ENCODE measurements around the gene IL26. TPM values are rescaled to one million over a fixed set of nuclear protein-coding genes. Genes with fewer than 3 reads are reported as not detected.
A peak's percentile ranks its signal among the peaks of the same experiment; 100 is the strongest.

Gene IL26
- total RNA-seq, 2 donors from 2014 or later = not detected

DNA sequence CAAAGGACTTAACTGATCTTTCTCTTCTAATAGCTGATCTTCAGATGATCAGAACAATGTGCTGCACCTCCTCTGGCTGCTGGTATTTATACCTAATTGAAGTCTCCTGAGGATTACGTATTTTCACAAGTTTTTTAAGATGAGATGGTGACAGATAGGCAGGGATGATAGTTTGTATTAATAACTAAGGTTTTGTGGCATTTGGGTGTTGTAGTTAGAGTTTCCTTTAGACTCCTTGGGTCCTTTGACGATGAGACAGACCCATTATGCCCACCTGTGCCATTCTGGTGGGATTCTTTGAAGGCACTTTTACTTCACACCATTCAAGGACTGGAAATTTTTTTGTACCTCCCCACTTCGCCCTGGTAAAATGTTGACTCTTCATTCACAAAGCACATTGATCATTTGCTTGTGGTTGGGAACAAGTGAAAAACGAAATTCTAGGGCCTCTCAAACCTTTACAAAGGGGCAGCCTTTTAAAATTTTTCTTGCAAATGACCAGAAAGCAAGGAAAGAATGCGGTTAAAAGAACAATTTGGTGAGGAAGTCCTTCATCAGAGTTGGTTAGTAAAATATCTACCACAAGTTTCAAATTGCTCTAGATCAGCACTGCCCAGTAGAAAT is 65.8 kb downstream of the IL26 start, which contains the start of gene IFNG:
TSS of gene IFNG (minus strand) at position 60 of the 624 bp plus-strand sequence. CDS start 125 bp downstream, outside the sequence.
- H3K4me1 ChIP-seq = no peaks in the 10 kb centered on the region
- H3K36me3 ChIP-seq (replicated peaks in 1 of 2; ENCODE audit: insufficient read depth in 1 of 2, low read depth in 2 of 2) = no peaks in the 10 kb centered on the region
- TF ChIP-seq, protein P1, sequence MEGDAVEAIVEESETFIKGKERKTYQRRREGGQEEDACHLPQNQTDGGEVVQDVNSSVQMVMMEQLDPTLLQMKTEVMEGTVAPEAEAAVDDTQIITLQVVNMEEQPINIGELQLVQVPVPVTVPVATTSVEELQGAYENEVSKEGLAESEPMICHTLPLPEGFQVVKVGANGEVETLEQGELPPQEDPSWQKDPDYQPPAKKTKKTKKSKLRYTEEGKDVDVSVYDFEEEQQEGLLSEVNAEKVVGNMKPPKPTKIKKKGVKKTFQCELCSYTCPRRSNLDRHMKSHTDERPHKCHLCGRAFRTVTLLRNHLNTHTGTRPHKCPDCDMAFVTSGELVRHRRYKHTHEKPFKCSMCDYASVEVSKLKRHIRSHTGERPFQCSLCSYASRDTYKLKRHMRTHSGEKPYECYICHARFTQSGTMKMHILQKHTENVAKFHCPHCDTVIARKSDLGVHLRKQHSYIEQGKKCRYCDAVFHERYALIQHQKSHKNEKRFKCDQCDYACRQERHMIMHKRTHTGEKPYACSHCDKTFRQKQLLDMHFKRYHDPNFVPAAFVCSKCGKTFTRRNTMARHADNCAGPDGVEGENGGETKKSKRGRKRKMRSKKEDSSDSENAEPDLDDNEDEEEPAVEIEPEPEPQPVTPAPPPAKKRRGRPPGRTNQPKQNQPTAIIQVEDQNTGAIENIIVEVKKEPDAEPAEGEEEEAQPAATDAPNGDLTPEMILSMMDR (IDR thresholded peaks at IDR 0.05) = no peak
- no peak for TF ChIP-seq POLR2A (IDR thresholded peaks at IDR 0.05)
- ATAC-seq (no peak), DNase-seq (no peak)
- WGBS, 2 donors = 52 to 59% methylated on average over 5 of the region's 5 CpGs
- H3K27me3 ChIP-seq = no peaks in the 10 kb centered on the region
- H3K27ac ChIP-seq = no peak within 1 kb of the TSS
- intact Hi-C loops (cut with DNase I) = no loop called here
- no peaks in the 10 kb centered on the region for H3K9me3 ChIP-seq
- H3K4me3 ChIP-seq = no peak within 1 kb of the TSS

DNA sequence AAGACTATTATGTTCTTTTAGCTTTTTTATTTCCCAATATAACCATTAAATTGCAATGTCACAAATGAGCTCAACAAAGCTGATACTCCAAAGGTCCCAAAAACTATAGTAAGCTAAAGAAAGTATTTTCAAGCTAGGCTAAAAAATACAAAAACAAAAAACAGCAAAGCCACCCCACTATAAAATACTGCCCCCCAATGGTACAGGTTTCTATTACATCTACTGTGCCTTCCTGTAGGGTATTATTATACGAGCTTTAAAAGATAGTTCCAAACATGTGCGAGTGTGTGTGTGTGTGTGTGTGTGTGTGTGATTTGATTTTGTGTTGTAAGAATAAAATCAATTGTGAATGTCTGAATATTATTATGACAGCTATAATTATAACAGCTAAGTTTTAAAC is 67.2 kb downstream of the IL26 start:
- Histone ChIP-seq H3K27ac (no peak overlapping the region), H3K36me3 (replicated peaks in 1 of 2; ENCODE audit: insufficient read depth in 1 of 2, low read depth in 2 of 2) (no peaks in the 10 kb centered on the region), H3K9me3 (no peaks in the 10 kb centered on the region), H3K4me1 (no peaks in the 10 kb centered on the region), H3K4me3 (no peak overlapping the region), H3K27me3 (no peaks in the 10 kb centered on the region)
- ATAC-seq (no peak), DNase-seq (no peak)
- intact Hi-C loops (cut with DNase I) = no loop called here
- WGBS, 2 donors = 16 to 17% methylated on average over 2 of the region's 2 CpGs
- no peak for TF ChIP-seq POLR2A (IDR thresholded peaks at IDR 0.05)
- TF ChIP-seq, protein P1 (IDR thresholded peaks at IDR 0.05) = peak in 6 of 7 experiments; percentile 18 to 46 (median 37)

DNA sequence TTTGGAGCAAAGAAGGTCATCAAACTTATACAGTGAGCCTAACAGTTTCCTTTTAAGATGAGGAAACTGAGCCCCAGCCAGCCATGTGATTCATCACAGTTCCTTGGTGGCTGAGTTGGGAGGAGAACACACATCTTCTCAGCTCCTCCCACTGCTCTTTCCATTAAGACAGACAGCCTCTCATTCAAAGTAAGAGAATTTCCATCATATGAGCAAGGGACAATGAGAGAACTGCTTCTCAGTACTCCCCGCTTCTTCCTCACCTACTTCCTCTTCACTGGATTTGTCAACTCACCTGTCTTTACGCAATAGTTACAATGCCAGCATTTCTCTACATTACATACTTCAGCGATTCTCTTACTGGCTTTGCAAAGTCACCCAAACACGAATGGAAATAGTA is 68.2 kb downstream of the IL26 start:
- intact Hi-C loops (cut with DNase I) = no loop called here

DNA sequence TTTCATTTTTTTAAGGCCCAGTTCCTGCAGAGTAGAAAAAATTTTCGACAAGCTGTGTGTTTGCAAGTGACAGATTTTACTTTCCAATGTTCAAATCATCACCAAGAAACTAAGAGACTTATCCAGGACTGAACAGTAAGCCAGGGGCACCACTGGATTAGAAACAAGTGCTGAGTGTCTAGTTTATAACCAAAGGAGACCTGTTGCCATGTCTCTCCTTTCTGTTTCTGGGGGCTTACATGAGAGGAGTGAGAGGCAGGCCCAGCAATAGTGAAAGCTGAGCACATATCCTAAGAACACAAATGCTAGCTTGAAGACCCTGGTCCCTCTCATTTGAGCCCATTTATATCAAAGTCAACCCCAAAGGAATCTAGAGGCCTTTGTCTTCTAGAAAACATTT is 69.0 kb downstream of the IL26 start:
- H3K27me3 ChIP-seq = no peaks in the 10 kb centered on the region
- TF ChIP-seq, protein P1 (IDR thresholded peaks at IDR 0.05) = no peak
- TF ChIP-seq POLR2A (IDR thresholded peaks at IDR 0.05) = no peak
- WGBS, 2 donors = 32 to 50% methylated on average over 1 of the region's 1 CpG
- H3K36me3 ChIP-seq (replicated peaks in 1 of 2; ENCODE audit: insufficient read depth in 1 of 2, low read depth in 2 of 2) = no peaks in the 10 kb centered on the region
- H3K27ac ChIP-seq = no peak overlapping the region
- H3K4me3 ChIP-seq = no peak overlapping the region
- no peaks in the 10 kb centered on the region for H3K9me3 ChIP-seq
- DNase-seq (no peak), ATAC-seq (no peak)
- H3K4me1 ChIP-seq = no peaks in the 10 kb centered on the region
- intact Hi-C loops (cut with DNase I) = no loop called here

More for the DNA sequence above, 68.2 kb downstream of the IL26 start:
- 48 to 54% methylated on average over 4 of the region's 4 CpGs for WGBS, 2 donors
- Histone ChIP-seq H3K36me3 (replicated peaks in 1 of 2; ENCODE audit: insufficient read depth in 1 of 2, low read depth in 2 of 2) (no peaks in the 10 kb centered on the region), H3K9me3 (no peaks in the 10 kb centered on the region), H3K4me3 (no peak overlapping the region), H3K27ac (no peak overlapping the region), H3K4me1 (no peaks in the 10 kb centered on the region), H3K27me3 (no peaks in the 10 kb centered on the region)
- TF ChIP-seq, protein P1 (IDR thresholded peaks at IDR 0.05) = no peak
- TF ChIP-seq POLR2A (IDR thresholded peaks at IDR 0.05) = no peak
- DNase-seq (no peak), ATAC-seq (no peak)

DNA sequence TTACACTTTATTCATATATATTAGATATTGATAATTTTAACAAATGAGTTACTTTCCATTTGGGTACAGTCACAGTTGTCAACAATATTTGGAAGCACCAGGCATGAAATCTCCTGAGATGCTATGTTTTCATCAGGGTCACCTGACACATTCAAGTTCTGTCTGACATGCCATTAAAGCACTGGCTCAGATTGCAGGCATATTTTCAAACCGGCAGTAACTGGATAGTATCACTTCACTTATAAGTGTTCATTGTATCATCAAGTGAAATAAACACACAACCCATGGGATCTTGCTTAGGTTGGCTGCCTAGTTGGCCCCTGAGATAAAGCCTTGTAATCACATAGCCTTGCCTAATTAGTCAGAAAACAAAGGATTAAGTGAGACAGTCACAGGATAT is 70.8 kb downstream of the IL26 start:
- Histone ChIP-seq H3K27ac (no peak overlapping the region), H3K27me3 (no peaks in the 10 kb centered on the region), H3K9me3 (no peaks in the 10 kb centered on the region), H3K4me1 (no peaks in the 10 kb centered on the region), H3K4me3 (no peak overlapping the region), H3K36me3 (replicated peaks in 1 of 2; ENCODE audit: insufficient read depth in 1 of 2, low read depth in 2 of 2) (no peaks in the 10 kb centered on the region)
- no peak for TF ChIP-seq POLR2A (IDR thresholded peaks at IDR 0.05)
- TF ChIP-seq, protein P1 (IDR thresholded peaks at IDR 0.05) = no peak
- no peak for DNase-seq
- intact Hi-C loops (cut with DNase I) = no loop called here
- 29 to 31% methylated on average over 1 of the region's 1 CpG for WGBS, 2 donors
- ATAC-seq = no peak
